Nephron progenitor cell (in vitro differentiated cells): ENCODE results near the gene TRIP4.

Source experiments
- DNase-seq: peaks from one replicate; pipeline ENCODE4 v3.0.0; 2021
- H3K27ac Mint-ChIP-seq: 2 replicates; pipeline ENCODE4 v1.8.0; 2021; ENCODE audit warnings: mild to moderate bottlenecking, moderate library complexity, mixed read lengths
- H3K27me3 Mint-ChIP-seq: 2 replicates; pipeline ENCODE4 v1.8.0; 2021; ENCODE audit warnings: mild to moderate bottlenecking, low read depth, mixed read lengths; ENCODE audit not compliant: poor library complexity
- H3K36me3 Mint-ChIP-seq: 2 replicates; pipeline ENCODE4 v1.8.0; 2021; ENCODE audit warnings: low read depth, mixed read lengths
- H3K4me1 Mint-ChIP-seq: 2 replicates; pipeline ENCODE4 v1.8.0; 2021; ENCODE audit warnings: mixed read lengths
- H3K4me3 Mint-ChIP-seq: 2 replicates; pipeline ENCODE4 v1.8.0; 2021; ENCODE audit warnings: mild to moderate bottlenecking, moderate library complexity, mixed read lengths
- H3K9me3 Mint-ChIP-seq: 2 replicates; pipeline ENCODE4 v1.8.0; 2021; ENCODE audit warnings: mild to moderate bottlenecking, moderate library complexity, mixed read lengths
- TF ChIP-seq, protein P1 (sequence below): fragments of 200-600 bp; sonication (generic); IDR thresholded peaks from 2 replicates; pipeline ENCODE4 v1.5.0; 2021; ENCODE audit warnings: antibody characterized with exemption

The TRIP4 gene

DNA sequence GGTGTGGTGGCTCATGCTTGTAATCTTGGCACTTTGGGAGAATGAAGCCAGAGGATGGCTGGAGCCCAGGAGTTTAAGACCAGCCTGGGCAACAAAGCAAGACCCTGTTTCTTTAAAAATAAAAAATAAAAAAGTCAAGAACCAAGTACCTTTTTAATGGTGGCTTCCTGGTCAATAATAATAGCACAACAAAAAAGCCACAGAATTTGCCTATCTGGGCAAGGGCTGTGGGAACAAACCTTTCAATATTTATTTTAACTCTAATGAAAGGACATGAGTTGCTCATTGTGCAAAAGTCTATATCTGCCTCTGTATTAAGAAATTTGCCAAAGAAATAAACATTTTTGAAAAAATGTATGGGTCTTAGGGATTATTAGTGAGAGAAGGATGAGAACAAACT, 74.9 kb downstream of the TRIP4 start:
- TF ChIP-seq, protein P1, sequence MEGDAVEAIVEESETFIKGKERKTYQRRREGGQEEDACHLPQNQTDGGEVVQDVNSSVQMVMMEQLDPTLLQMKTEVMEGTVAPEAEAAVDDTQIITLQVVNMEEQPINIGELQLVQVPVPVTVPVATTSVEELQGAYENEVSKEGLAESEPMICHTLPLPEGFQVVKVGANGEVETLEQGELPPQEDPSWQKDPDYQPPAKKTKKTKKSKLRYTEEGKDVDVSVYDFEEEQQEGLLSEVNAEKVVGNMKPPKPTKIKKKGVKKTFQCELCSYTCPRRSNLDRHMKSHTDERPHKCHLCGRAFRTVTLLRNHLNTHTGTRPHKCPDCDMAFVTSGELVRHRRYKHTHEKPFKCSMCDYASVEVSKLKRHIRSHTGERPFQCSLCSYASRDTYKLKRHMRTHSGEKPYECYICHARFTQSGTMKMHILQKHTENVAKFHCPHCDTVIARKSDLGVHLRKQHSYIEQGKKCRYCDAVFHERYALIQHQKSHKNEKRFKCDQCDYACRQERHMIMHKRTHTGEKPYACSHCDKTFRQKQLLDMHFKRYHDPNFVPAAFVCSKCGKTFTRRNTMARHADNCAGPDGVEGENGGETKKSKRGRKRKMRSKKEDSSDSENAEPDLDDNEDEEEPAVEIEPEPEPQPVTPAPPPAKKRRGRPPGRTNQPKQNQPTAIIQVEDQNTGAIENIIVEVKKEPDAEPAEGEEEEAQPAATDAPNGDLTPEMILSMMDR, result no peak
- DNase-seq, result no peak
- Mint-ChIP-seq H3K27ac (no peak overlapping the region), H3K4me3 (peak overlapping the region; percentile 92), H3K36me3 (peaks cover 14% of the 10 kb centered on the region), H3K27me3 (peaks cover 3% of the 10 kb centered on the region), H3K9me3 (no peaks in the 10 kb centered on the region), H3K4me1 (peaks cover 90% of the 10 kb centered on the region)

DNA sequence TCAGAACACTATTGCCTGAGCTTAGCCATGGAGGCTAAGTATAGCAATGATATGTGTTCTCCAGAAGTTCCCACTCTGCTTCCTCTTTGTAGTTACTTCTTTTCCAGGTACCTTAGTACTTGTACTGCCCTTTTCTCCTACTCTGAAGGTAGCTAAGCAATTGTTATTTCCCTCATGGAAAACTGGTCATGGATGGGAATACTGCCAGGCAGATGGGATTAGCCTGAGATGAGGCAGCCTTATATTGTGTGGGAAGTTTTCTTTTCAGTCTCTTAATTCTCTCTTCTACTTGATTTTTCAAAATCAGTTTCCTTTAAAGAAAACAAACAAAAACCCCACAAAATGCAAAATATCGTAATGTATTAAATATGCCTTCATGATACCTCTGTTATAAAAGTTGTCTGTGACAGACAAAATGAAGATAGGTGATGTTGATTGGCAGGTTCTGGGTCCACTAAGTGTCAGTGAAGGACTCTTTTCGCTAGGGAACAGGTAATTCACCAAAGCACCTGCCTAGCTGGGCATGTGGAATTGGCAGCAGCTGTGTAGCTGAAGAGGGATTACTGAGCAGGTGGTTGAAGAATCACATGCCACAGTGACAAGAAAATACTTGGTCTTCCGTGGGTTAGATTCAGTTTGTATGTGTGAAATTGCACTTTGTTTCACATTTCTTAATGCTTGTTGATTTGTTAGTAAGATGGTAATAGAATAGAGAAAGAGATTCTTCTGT, 76.8 kb downstream of the TRIP4 start:
- H3K4me1 Mint-ChIP-seq, result peaks cover 82% of the 10 kb centered on the region
- peaks cover 29% of the 10 kb centered on the region for H3K36me3 Mint-ChIP-seq
- no peaks in the 10 kb centered on the region for H3K9me3 Mint-ChIP-seq
- H3K27ac Mint-ChIP-seq, result no peak overlapping the region
- TF ChIP-seq, protein P1, result no peak
- H3K27me3 Mint-ChIP-seq, result peaks cover 3% of the 10 kb centered on the region
- no peak for DNase-seq
- peak overlapping the region; percentile 37 for H3K4me3 Mint-ChIP-seq

DNA sequence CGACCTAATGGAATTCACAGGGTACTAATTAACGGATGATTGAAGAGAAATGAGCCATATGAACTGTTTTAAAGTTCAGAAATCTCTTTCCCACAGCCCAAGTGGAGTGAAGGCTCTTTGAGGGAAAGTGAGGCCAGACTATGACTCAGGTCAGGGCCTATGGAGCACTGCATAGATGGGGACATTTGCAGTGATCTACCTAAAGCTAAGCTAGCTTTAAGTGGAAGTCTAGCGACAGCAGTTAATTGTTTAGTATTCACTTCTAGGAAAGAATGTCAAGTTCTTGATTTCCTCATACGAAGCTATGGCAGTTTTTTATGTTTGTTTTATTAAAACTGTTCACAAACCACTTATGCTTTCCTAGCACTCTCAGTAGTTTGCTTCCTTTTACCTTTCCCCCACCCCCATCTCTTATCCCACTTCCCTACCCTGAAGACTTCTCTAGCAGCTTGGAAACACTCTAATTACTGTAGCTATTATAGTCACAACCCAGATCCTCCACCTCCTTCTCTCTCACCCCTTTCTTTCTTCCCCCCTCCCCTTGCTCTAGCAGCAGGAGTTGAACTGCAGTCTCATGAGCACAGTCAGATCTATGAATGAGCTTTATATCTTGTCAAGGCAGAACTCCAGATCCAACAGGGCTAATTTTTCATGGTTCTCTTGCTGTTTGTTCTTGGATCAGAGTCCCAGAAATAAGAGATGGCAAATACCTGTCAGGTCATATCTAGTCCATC, 78.9 kb downstream of the TRIP4 start:
- H3K27ac Mint-ChIP-seq, result peak overlapping the region; percentile 65
- H3K4me1 Mint-ChIP-seq, result peaks cover 71% of the 10 kb centered on the region
- no peak for DNase-seq
- H3K9me3 Mint-ChIP-seq, result no peaks in the 10 kb centered on the region
- no peak overlapping the region for H3K4me3 Mint-ChIP-seq
- TF ChIP-seq, protein P1, result no peak
- peaks cover 3% of the 10 kb centered on the region for H3K27me3 Mint-ChIP-seq
- peaks cover 42% of the 10 kb centered on the region for H3K36me3 Mint-ChIP-seq

DNA sequence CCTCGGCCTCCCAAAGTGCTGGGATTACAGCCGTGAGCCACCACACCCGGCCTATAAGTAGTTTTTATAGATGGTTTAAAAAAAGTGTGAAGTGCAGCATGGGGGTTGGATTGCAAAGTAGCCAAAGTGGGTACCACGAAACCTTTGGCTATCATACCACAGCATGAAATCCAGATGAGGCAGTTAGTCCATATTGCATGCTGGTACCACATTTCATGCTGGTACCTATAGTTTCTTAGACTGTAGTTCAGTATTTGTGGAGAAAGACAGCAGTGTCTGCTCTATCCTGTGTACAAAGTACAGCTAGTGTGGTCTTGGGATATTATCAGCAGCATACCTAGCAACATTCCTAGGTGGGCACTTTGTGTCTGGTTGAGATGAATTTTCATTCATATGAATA, 84.5 kb downstream of the TRIP4 start:
- Mint-ChIP-seq H3K27ac (no peak overlapping the region), H3K4me1 (peaks cover 32% of the 10 kb centered on the region), H3K9me3 (no peaks in the 10 kb centered on the region), H3K4me3 (no peak overlapping the region), H3K36me3 (peaks cover 65% of the 10 kb centered on the region), H3K27me3 (no peaks in the 10 kb centered on the region)
- no peak for DNase-seq
- TF ChIP-seq, protein P1, result no peak

DNA sequence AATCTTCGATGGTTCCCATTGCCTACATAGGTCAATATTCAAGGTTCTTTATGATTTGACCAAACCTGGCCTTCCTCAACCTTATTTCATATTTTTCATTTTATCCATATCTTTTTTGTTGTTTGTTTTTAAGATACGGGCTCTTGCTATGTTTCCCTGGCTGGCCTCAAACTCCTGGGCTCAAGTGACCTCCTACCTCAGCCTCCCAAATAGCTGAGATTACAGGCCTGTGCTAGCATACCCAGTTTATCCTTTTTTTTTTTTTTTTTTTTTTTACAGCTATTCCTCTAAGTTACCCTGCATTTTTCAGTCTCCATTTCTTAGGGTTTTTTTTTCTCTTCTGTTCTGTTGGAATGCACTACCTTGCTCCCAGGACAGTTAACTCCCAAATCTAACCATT, 87.2 kb downstream of the TRIP4 start:
- Mint-ChIP-seq H3K27ac (peak overlapping the region; percentile 37), H3K27me3 (no peaks in the 10 kb centered on the region), H3K9me3 (no peaks in the 10 kb centered on the region), H3K36me3 (peaks cover 54% of the 10 kb centered on the region), H3K4me1 (peaks cover 18% of the 10 kb centered on the region), H3K4me3 (no peak overlapping the region)
- TF ChIP-seq, protein P1, result no peak
- no peak for DNase-seq
